ENCODE data around the gene PPP4R1. TPM values are rescaled to one million over a fixed set of nuclear protein-coding genes. Genes with fewer than 3 reads are reported as not detected.

The PPP4R1 gene
- total RNA-seq, 4 donors from 2014 or later = 129 to 233 (median 186) TPM

DNA sequence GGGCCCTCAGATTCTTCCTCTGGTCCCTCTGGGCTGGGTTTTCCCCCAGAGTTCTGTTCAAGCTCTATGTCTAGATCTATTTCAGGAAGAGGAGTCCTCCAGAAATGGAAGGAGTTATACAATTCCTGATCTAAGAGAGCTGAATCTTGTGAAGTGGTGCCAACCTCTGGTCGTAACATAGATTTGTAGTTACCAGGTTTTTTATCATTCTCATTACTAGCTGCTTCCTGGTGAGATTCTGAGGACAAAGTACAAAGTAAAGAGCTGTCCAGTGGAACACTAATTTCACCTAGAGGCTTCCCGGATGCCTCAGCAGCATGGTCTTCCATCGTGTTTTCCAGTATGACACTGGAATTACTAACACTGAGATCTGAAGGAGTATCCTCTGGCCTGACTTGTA, 44.1 kb downstream of the PPP4R1 start:
- intact Hi-C loops (cut with DNase I) = no loop called here
- DNase-seq = no peak
- Histone ChIP-seq H3K4me3 (no peak overlapping the region), H3K27me3 (no peaks in the 10 kb centered on the region), H3K36me3 (peaks cover 10 to 100% (median 14%) of the 10 kb centered on the region in 3 donors), H3K4me1 (peaks cover 0 to 7% (median 0%) of the 10 kb centered on the region in 3 donors), H3K27ac (no peak overlapping the region), H3K9me3 (no peaks in the 10 kb centered on the region)
- WGBS, 2 donors = 58 to 77% methylated on average over 3 of the region's 3 CpGs
- TF ChIP-seq, protein P1, sequence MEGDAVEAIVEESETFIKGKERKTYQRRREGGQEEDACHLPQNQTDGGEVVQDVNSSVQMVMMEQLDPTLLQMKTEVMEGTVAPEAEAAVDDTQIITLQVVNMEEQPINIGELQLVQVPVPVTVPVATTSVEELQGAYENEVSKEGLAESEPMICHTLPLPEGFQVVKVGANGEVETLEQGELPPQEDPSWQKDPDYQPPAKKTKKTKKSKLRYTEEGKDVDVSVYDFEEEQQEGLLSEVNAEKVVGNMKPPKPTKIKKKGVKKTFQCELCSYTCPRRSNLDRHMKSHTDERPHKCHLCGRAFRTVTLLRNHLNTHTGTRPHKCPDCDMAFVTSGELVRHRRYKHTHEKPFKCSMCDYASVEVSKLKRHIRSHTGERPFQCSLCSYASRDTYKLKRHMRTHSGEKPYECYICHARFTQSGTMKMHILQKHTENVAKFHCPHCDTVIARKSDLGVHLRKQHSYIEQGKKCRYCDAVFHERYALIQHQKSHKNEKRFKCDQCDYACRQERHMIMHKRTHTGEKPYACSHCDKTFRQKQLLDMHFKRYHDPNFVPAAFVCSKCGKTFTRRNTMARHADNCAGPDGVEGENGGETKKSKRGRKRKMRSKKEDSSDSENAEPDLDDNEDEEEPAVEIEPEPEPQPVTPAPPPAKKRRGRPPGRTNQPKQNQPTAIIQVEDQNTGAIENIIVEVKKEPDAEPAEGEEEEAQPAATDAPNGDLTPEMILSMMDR (IDR thresholded peaks at IDR 0.05) = no peak
- no peak for TF ChIP-seq POLR2A (IDR thresholded peaks at IDR 0.05)

DNA sequence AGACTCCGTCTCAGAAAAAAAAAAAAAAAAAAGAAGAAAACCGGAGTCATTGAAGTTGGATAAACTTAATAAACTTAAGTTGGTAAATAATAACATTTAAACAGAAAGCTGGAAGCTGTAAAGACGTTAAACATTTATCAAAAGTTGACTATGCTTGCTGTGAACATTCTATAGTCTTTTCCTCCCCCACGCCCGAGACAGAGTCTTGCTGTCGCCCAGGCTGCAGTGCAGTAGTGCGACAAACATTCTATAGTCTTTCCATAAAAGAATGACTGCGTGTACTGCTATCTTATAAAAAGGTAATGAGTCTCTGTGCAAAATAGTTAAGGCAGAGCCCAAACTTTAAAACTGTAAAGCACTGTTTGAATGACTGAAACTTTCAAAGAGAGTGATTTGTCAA, 45.2 kb downstream of the PPP4R1 start:
- no peak for DNase-seq
- Histone ChIP-seq H3K27me3 (no peaks in the 10 kb centered on the region), H3K9me3 (no peaks in the 10 kb centered on the region), H3K36me3 (peaks cover 8 to 98% (median 10%) of the 10 kb centered on the region in 3 donors), H3K4me3 (no peak overlapping the region), H3K27ac (no peak overlapping the region), H3K4me1 (peaks cover 0 to 15% (median 0%) of the 10 kb centered on the region in 3 donors)
- WGBS, 2 donors = 82 to 93% methylated on average over 8 of the region's 8 CpGs
- TF ChIP-seq POLR2A (IDR thresholded peaks at IDR 0.05) = no peak
- TF ChIP-seq, protein P1 (IDR thresholded peaks at IDR 0.05) = no peak
- intact Hi-C loops (cut with DNase I) = no loop called here

DNA sequence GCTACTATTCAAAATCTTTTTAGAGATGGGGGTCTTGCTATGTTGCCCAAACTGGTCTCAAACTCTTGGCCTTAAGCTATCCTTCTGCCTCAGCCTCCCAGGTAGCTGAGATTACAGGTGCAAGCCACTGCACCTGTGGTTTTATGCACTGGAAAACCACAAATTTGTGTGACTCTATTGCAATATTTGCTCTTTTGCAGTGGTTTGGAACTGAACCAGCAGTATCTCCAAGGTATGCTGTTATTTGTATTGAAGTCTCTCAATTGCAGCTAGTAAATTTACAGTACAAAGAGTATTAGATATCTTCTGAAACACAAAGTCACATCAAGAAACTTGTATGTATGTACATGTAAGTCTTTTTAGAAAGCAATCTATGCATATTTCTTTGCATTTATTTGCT, 46.2 kb downstream of the PPP4R1 start:
- Histone ChIP-seq H3K27me3 (no peaks in the 10 kb centered on the region), H3K9me3 (no peaks in the 10 kb centered on the region), H3K4me3 (no peak overlapping the region), H3K27ac (no peak overlapping the region), H3K36me3 (peaks cover 13 to 98% (median 13%) of the 10 kb centered on the region in 3 donors), H3K4me1 (peaks cover 0 to 23% (median 0%) of the 10 kb centered on the region in 3 donors)
- intact Hi-C loops (cut with DNase I) = no loop called here
- TF ChIP-seq, protein P1 (IDR thresholded peaks at IDR 0.05) = no peak
- TF ChIP-seq POLR2A (IDR thresholded peaks at IDR 0.05) = no peak
- DNase-seq = no peak

DNA sequence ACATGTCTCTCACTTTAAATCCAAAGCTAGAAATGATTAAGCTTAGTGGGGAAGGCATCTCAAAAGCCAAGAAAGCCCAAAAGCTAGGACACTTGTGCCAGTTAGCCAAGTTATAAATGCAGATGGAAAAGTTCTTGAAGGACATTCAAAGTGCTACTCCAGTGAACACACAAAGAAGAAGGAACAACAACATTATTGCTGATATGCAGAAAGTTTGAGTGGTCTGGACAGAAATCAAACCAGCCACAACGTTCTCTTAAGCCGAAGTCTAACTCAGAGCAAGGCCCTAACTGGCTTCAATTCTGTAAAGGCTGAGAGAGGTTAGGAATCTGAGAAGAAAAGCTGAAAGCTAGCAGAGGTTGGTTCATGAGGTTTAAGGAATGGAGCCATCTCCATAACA, 49.0 kb downstream of the PPP4R1 start:
- Histone ChIP-seq H3K9me3 (no peaks in the 10 kb centered on the region), H3K4me3 (no peak overlapping the region), H3K36me3 (peaks cover 13 to 98% (median 29%) of the 10 kb centered on the region in 3 donors), H3K27me3 (no peaks in the 10 kb centered on the region), H3K27ac (no peak overlapping the region), H3K4me1 (peaks cover 0 to 35% (median 0%) of the 10 kb centered on the region in 3 donors)
- intact Hi-C loops (cut with DNase I) = no loop called here
- WGBS, 2 donors = 82 to 83% methylated on average over 2 of the region's 2 CpGs
- no peak for TF ChIP-seq POLR2A (IDR thresholded peaks at IDR 0.05)
- TF ChIP-seq, protein P1 (IDR thresholded peaks at IDR 0.05) = no peak
- DNase-seq = no peak

DNA sequence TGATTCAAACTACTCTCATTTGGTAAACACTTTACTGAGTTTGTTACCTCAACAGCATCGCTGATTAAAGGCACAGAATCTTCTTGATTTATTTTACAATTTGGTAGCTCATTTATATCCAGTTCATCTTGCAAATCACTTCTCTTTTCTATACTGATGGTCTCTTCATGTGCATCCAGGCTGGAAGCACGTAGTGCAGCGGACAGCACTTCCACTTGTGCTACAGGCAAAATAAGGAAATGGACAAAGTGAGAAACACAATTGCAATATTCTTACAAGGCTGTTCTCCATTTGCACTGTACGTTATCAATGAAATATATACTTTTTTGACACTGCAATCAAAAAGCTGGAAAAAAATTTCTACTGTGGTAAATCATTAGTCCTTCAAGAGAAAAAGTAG, 51.0 kb downstream of the PPP4R1 start:
- 84 to 90% methylated on average over 4 of the region's 4 CpGs for WGBS, 2 donors
- H3K36me3 ChIP-seq = peaks cover 6 to 98% (median 21%) of the 10 kb centered on the region in 3 donors
- DNase-seq = no peak
- H3K9me3 ChIP-seq = no peaks in the 10 kb centered on the region
- no peak overlapping the region for H3K4me3 ChIP-seq
- no peaks in the 10 kb centered on the region for H3K27me3 ChIP-seq
- TF ChIP-seq, protein P1 (IDR thresholded peaks at IDR 0.05) = no peak
- TF ChIP-seq POLR2A (IDR thresholded peaks at IDR 0.05) = no peak
- intact Hi-C loops (cut with DNase I) = no loop called here
- peaks cover 0 to 55% (median 4%) of the 10 kb centered on the region in 3 donors for H3K4me1 ChIP-seq
- H3K27ac ChIP-seq = no peak overlapping the region

Measured in esophagus squamous epithelium (tissue), 5 donors.